Measurements from ENCODE around the gene CAMK2N1. TPM values are rescaled to one million over a fixed set of nuclear protein-coding genes. Genes with fewer than 3 reads are reported as not detected.

CAMK2N1 gene
- polyA plus RNA-seq, 2 of the 4 experiments (the other 2 are of a cell fraction) = 49.7 to 56.4 TPM

DNA sequence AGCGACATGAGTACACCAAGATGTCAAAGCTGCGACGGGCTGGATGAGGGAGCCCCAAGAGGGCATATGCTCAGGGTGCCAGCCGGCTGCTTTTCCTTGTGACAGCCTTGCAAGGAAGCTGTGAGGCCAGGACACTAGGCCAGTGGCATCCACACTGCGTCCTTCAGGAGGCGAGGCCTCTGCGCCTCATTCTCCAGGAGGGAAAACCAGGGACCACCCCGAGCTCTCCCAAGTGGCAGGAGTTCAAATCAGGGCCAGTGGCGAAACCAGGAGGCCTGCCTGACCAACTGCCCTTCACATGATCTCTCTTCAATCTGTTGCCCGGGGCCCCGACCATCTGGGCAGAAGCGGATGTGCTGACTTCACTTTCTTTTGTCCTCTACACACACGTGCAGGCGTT is 13.7 kb upstream of the CAMK2N1 start:
- FAIRE-seq (no peak), ATAC-seq (no peak), DNase-seq (ENCODE audit: low read depth in 1 of 2, low spot score in 1 of 2) (no peak)
- TF ChIP-seq CBX8 (IDR thresholded peaks at IDR 0.05) (no peak), MAZ (IDR thresholded peaks at IDR 0.05; ENCODE audit: borderline replicate concordance, low read depth, low read length) (no peak), PHF8 (IDR thresholded peaks at IDR 0.05; ENCODE audit: borderline replicate concordance, low read depth) (no peak), MYC (IDR thresholded peaks at IDR 0.05; ENCODE audit: borderline replicate concordance, low read length) (no peak), SREBF2 (IDR thresholded peaks at IDR 0.05) (no peak), RFX5 (IDR thresholded peaks at IDR 0.05) (no peak), HOXA7 (CRISPR knock-in tag; IDR thresholded peaks at IDR 0.05) (no peak), BCL3 (IDR thresholded peaks at IDR 0.05) (no peak), FOSL2 (IDR thresholded peaks at IDR 0.05) (no peak), FOSL2 (CRISPR knock-in tag; IDR thresholded peaks at IDR 0.05) (no peak), FOSB (CRISPR knock-in tag; IDR thresholded peaks at IDR 0.05) (no peak)
- TF ChIP-seq, protein P1, sequence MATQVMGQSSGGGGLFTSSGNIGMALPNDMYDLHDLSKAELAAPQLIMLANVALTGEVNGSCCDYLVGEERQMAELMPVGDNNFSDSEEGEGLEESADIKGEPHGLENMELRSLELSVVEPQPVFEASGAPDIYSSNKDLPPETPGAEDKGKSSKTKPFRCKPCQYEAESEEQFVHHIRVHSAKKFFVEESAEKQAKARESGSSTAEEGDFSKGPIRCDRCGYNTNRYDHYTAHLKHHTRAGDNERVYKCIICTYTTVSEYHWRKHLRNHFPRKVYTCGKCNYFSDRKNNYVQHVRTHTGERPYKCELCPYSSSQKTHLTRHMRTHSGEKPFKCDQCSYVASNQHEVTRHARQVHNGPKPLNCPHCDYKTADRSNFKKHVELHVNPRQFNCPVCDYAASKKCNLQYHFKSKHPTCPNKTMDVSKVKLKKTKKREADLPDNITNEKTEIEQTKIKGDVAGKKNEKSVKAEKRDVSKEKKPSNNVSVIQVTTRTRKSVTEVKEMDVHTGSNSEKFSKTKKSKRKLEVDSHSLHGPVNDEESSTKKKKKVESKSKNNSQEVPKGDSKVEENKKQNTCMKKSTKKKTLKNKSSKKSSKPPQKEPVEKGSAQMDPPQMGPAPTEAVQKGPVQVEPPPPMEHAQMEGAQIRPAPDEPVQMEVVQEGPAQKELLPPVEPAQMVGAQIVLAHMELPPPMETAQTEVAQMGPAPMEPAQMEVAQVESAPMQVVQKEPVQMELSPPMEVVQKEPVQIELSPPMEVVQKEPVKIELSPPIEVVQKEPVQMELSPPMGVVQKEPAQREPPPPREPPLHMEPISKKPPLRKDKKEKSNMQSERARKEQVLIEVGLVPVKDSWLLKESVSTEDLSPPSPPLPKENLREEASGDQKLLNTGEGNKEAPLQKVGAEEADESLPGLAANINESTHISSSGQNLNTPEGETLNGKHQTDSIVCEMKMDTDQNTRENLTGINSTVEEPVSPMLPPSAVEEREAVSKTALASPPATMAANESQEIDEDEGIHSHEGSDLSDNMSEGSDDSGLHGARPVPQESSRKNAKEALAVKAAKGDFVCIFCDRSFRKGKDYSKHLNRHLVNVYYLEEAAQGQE (IDR thresholded peaks at IDR 0.05) = no peak
- POLR2A ChIA-PET = no interaction called here
- CTCF ChIA-PET = interaction anchor here (0.6 to 1.3 kb wide), 4 partner anchors 153 to 1855 kb away, joined by 3 to 5 read pairs (median 3); no protein-coding TSS in a partner anchor
- no peak overlapping the region for H3K27ac ChIP-seq
- peaks cover 4% of the 10 kb centered on the region; the same call in 2 of the 3 replicates for H3K4me1 ChIP-seq
- 88% methylated on average over 9 of the region's 14 CpGs for WGBS (ENCODE audit: missing lambda C conversion rate)
- H3K9me3 ChIP-seq = no peaks in the 10 kb centered on the region
- no peak overlapping the region for H3K4me3 ChIP-seq
- H3K4me2 ChIP-seq = no peak overlapping the region

DNA sequence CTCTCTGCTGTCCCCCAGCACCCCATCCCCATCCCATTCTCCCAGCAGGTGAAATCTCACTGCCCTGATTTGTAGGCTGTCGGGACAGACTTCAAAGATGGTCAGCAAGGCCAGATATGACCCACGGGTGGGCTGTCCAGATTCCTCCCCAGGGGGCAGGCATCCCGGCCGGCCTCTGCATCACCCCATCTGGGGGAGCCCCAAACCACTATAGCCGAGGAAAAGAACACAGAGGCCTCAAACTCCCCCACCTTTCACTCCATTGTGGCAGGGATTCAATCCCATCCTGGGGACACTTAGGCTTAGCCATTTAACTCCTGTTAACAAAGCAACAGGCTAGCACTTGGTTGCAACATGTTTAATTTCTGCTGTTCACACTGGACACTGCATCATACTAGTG is 13.1 kb upstream of the CAMK2N1 start:
- WGBS (ENCODE audit: missing lambda C conversion rate) = 92% methylated on average over 5 of the region's 5 CpGs
- ChIA-PET CTCF (interaction anchor here (1.3 to 1.5 kb wide), 2 partner anchors 15 to 286 kb away, joined by 3 to 4 read pairs; no protein-coding TSS in a partner anchor), POLR2A (no interaction called here)
- H3K27ac ChIP-seq = no peak overlapping the region
- FAIRE-seq = no peak
- TF ChIP-seq CHD4 (IDR thresholded peaks at IDR 0.05; ENCODE audit: borderline replicate concordance) (no peak), HOXB5 (CRISPR knock-in tag; IDR thresholded peaks at IDR 0.05) (no peak), ATOH8 (CRISPR knock-in tag; IDR thresholded peaks at IDR 0.05; ENCODE audit: low read depth) (no peak), ZFP36 (IDR thresholded peaks at IDR 0.05; ENCODE audit: borderline replicate concordance, partially characterized antibody) (no peak), ZSCAN20 (CRISPR knock-in tag; IDR thresholded peaks at IDR 0.05) (no peak), NPAS2 (CRISPR knock-in tag; IDR thresholded peaks at IDR 0.05; ENCODE audit: borderline replicate concordance) (no peak), CBX2 (IDR thresholded peaks at IDR 0.05; ENCODE audit: borderline replicate concordance, low read depth) (no peak), EP300 (IDR thresholded peaks at IDR 0.05) (no peak), ESRRA (IDR thresholded peaks at IDR 0.05; ENCODE audit: borderline replicate concordance, low read length) (no peak), ZNF302 (CRISPR knock-in tag; IDR thresholded peaks at IDR 0.05) (no peak), RFX5 (IDR thresholded peaks at IDR 0.05) (no peak), CEBPB (IDR thresholded peaks at IDR 0.05) (no peak), CHD2 (IDR thresholded peaks at IDR 0.05; ENCODE audit: low read length, partially characterized antibody) (no peak), ZC3H11A (IDR thresholded peaks at IDR 0.05) (no peak)
- no peaks in the 10 kb centered on the region for H3K9me3 ChIP-seq
- no peak for ATAC-seq
- H3K4me2 ChIP-seq = no peak overlapping the region
- no peak for DNase-seq (ENCODE audit: low read depth in 1 of 2, low spot score in 1 of 2)
- H3K4me1 ChIP-seq = peaks cover 10% of the 10 kb centered on the region
- no peak overlapping the region for H3K4me3 ChIP-seq

All from A549 (cell line).